ENCODE data around the gene OGDHL.
"Not testable (repeated sequence)": the region's sequence is repeated elsewhere in the genome, so short reads cannot be mapped to it uniquely, and the experiment has no call there.

The OGDHL gene

GRCh38 chr10:49756031-49756430 is 6.1 kb downstream of the OGDHL start:
- no peak for DNase-seq

GRCh38 chr10:49754951-49755350 is 7.2 kb downstream of the OGDHL start:
- not testable (repeated sequence) for DNase-seq

DNA sequence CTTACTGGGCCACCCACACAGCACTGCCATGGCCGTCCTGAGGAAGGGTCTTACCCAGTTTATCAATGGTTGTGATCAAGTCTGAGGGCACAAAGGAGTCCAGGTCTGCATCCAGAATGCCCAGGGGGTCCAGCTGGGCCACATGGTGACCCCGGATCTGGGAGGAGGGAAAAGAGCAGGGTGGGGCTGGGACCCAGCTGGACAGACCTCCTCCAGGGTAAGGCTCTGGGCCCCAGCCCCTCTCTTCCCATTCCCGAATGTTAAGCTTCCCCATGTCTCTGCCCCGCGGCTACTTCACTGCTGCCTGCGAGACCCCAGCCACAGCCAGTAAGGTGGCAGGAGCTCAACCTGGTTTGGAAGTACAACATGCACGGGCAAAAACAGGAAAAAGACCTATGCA is 9.5 kb downstream of the OGDHL start:
- DNase-seq = no peak

DNA sequence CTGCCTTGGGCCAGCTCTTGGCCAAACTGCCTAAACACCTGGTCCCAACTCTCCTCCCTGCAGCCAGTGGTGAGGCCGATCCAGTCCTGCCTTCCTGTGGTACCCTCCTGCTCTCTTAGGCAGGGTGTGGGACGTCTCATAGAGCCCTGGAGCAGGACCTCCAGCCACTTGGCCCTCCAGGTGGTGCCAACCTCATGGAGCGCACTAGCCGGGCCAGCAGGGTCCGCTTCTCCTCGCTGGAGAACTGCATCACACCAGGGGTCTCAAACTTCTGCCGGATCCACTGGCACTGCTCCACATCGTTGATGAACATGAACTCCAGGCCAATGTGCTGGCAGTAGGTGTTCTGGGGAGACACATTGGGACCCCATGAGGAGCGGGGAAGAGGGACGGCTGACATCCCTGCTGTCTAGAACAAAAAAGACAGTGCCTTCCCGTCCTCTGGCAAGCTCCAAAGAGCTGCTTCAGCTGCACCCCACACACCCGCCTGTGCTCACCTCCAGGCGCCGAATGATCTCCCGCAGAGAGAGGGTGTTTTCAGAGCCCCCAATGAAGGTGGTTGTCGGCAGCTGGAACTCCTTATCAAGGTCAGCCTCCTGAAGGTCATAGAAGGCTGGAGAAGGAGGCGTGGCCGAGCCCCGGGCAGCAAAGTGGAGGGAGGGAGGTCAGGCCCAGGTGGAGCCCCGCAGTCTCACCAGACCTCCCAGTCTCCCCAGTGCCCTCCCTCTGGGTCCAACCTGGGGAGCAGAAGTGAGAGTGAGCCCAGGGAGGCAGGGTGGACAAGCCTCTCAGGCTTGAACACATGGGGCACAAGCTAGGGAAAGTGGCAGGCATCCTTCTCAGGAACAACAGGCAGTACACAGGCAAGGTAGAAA is 10.2 kb downstream of the OGDHL start:
- DNase-seq = no peak

DNA sequence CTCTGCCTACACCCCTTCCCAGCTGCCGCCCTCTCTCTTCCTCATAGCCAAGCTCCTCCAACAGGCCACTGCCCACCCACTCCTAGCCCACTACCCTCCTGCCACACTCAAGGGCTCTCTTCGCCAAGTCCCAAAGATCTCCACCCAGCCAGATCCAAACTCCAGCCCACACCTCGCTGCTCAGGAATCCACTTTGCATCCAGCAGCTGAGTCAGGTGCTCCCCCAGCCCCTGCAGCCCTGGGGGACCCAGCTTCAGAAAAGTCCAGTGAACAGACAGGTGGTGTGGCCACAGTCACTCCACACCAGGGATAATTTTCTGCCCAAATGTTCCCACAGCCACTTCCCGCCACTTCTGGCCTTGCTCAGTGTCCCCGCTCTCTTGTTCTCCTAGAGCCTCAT is 10.9 kb downstream of the OGDHL start:
- no peak for DNase-seq

DNA sequence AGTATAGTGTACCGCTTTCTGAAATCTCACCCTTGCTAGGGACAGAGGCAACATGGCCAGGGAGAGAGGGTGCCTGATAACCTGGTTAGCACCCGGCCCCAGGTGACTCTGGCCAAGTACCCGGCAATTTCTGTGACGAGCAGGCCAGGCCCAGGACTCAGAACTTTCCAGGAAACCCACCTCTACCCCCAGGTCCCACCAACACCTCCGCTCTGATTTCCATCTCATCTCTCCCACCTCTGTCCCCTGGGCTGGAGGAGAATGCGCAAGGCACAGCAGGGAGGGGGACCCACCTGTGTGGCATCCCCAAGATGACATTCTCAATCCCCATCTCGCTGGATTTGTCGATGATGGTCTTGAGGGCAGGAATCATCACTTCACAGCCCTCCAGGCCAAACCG is 11.6 kb downstream of the OGDHL start:
- no peak for DNase-seq

DNA sequence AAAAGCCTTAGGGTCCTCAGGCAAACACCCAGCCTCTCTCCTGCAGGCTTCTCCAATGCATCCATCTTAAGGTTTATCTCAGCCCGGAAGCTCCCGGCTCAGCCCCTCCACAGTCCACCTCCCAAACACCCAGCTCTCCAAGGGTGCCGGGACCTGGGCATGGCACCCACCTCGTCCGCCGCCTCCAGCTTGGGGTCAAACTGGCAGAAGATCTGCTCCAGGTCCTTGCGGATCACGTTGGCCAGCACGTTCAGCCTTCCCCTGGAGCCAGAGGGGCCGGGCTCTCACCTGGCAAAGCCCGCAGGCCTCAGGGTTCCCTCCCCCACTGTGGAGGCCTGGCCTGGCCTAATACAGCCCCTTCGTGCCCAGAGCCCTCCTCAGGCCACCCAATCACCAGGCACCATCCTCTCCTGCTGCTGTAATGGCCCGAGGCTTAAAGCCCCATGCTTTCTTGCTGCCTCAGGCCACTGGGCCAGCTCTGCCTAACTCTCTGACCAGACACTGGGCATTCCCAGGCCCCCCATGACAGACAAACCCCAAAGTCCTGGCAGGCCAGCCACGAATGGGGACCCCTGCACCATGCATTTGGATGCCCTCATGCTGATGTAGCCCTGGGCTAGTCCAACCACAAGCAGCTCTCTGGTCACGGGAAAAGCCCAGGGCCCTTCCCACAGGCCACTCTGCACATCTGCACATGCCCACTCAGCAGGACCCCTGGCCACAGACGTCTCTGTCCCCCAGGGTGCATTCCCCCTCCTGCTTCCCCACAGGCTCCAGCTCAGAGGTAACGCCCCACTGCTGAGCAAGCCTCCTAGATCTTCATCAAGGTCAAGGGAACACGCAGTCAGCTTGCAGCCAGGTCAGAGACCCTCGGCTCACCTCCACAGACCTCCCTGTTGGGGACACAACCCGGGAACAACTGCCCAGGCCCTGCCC is 12.3 kb downstream of the OGDHL start:
- DNase-seq = no peak

DNA sequence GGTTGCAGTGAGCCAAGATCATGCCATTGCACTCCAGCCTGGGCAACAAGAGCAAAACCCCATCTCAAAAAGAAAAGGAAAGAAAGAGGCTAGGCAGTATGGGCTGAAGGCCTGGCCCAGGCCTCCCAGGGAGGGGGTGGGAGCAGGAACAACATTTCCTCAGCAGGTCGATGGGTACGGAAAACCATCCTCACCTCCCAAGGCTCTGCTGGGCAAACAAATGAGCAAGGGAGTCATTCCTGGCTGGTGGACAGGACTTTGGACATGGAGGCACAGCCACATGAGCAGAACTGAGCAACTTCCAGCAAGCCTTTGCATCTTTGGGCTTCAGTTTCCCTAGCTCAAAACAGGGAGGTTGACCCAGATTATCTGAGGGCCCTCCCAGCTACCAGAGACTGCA is 13.0 kb downstream of the OGDHL start:
- DNase-seq = no peak

DNA sequence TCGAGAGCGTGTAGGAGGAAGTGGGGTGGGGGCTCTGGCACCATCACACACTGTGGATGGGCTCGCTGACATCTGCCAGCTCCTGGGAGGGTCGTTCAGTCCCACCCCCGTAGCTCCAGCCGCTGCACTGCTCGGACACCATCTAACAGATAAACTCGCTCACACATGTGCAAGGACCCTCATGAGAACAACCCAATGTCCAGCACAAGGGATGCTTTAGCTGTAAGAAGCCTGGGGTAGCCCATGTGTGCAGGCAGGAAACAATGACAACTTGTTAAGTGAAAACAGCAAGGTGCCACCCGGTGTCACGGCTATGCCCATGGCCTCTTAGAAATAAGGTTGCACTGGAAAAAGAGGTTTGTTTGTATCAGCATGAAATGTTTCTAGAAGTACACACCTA is 14.1 kb downstream of the OGDHL start:
- no peak for DNase-seq

DNA sequence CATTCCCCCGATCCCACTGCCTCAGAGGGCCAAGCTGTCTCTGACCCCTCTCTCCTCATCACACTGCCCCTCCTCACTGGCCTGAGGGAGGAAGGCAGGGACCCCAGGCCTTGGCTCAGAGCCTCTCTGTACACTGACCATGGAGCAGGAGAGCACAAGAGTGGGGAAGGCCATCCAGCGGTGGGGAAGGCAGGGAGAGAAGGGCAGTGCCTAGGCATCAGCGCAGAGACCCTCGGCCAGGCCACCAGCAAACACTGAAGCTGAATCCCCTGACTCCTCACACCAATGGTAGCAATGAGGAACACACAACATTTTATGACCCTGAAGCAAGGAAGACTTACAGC is 14.8 kb downstream of the OGDHL start:
- no peak for DNase-seq

GRCh38 chr10:49746626-49747302 is 15.4 kb downstream of the OGDHL start:
- no peak for DNase-seq

DNA sequence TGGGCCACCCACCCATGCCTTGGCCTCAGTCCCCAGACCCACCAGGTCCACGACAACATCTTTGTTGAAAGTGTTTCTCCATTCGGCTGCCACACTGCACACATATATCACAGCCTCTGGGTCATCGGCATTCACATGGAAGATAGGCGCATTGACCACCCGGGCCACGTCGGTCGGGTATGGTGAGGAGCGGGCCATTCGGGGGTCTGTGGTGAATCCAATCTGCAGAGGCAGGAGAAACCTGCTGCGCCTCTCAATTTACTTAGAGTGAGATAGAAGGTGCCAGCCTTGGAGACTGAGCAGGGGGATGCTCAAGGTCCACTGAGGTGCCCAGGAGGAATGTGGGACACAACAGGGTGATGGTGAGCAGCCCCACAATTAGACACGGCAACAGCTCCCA is 16.4 kb downstream of the OGDHL start:
- DNase-seq = no peak

- DNase-seq = no peak
These were observed 17.1 kb downstream of the OGDHL start for GRCh38 chr10:49744924-49745605.

GRCh38 chr10:49744091-49744685 is 17.9 kb downstream of the OGDHL start:
- DNase-seq = no peak

DNA sequence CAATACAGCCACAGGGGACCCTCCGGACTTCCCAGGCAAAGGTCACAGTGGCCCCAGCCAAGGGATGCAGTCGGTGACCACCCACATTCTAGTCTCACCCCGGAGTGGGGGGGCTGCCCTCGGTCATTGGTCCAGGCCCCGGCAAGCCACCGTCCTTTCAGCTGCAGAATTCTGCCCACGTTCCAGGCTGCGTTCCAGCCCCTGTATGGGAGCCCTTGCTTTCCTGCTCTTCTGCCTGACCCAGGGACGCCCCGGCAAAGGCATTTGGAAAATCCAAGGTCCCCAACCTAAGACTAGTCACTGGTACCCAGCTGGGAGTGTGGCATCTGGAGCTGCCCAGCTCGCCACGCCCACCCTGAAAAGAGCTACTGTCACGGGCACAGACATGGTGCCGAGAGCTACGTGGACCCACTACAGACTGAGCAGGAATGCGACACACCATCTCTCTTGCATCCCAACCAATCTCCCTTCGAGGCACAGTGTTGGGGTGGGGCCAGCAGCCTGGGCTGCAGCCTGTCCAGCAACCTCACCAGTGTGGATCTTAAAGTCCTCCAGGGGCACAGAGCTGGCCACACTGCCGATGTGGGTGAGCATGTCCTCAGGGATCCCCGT is 18.6 kb downstream of the OGDHL start:
- DNase-seq = no peak

- no peak for DNase-seq
These were observed 19.2 kb downstream of the OGDHL start for GRCh38 chr10:49742683-49743463.

GRCh38 chr10:49741108-49741995 is 20.8 kb downstream of the OGDHL start:
- no peak for DNase-seq

DNA sequence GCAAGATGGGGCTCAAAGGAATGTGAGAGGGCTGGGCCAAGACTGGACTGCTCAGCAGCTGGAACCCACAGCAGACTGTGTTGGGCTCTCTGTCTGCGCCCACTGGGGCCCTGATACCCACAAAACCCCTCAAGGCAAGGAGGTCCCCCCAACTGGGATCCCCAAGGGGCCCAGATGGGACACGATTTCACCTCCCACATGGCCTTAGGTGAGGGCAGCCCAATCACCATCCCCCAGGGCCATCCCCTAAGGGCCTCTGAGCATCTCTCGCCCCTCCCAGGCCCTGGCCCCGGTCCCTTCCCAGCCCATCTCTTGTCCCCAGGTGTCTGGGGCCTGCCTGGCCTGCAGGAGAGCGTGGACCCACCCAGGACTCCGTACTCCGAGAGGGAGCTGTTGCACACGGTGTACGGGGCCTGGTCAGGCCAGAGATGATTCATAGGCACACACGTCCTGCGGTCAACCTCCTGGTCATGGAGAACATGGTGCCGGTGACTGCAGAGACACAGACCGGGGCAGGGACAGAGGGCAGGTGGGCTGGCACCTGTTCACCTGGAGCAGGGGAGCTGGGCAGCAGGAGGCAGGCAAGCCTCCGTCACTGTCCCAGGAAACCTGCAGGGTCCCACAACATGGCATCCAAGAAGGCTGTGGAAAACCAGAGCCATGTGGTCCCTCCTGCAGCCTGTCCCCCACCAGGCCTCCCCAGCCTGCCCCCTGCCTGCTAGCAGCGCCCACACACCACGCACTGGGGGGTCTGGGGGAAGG is 21.6 kb downstream of the OGDHL start:
- no peak for DNase-seq

- no peak for DNase-seq
These were observed 22.7 kb downstream of the OGDHL start for GRCh38 chr10:49739426-49739825.
